Adrenal gland (tissue), 12 donors: Measurements from ENCODE around the gene LIM2. TPM values are rescaled to one million over a fixed set of nuclear protein-coding genes. Genes with fewer than 3 reads are reported as not detected.

Experiments
- DNase-seq, 7 donors: peaks; one replicate each; pipeline ENCODE4 v3.0.0-alpha.2; 2019 to 2020
- H3K27ac ChIP-seq, 5 donors: fragments of 200-600 bp; sonication (generic) in 4 of 5; 1 replicate in 3 of 5; 2 replicates in 2 of 5; pipeline versions ENCODE4 v1.5.1 to v1.8.0; 2016 to 2020; ENCODE audit warnings: mild to moderate bottlenecking in 1 of 5
- H3K27me3 ChIP-seq: fragments of 200-600 bp; 2 replicates; pipeline ENCODE4 v1.8.0; 2021
- H3K36me3 ChIP-seq, 2 donors: fragments of 200-600 bp; replicated peaks in 1 of 2; 1 replicate in 1 of 2; 2 replicates in 1 of 2; pipeline versions ENCODE4 v1.5.1 to v1.8.0; 2018 to 2022
- H3K4me1 ChIP-seq, 2 donors: fragments of 200-600 bp; replicated peaks in 1 of 2; 1 replicate in 1 of 2; 2 replicates in 1 of 2; pipeline versions ENCODE4 v1.5.1 to v1.8.0; 2018 to 2021
- H3K4me3 ChIP-seq, 4 donors: fragments of 200-600 bp; sonication (generic) in 3 of 4; one replicate each; pipeline ENCODE4 v1.5.1; 2016 to 2018
- H3K9me3 ChIP-seq, 3 donors: fragments of 200-600 bp; sonication (generic) in 1 of 3; replicated peaks in 1 of 3; 1 replicate in 2 of 3; 2 replicates in 1 of 3; pipeline versions ENCODE4 v1.5.1 to v1.8.0; 2016 to 2021
- CTCF ChIP-seq, 6 experiments: fragments of 450-650 bp in 4 of 6; fragments of 200-600 bp in 2 of 6; sonication (generic) in 1 of 6; IDR thresholded peaks; 1 replicate in 5 of 6; 2 replicates in 1 of 6; pipeline versions ENCODE4 v1.5.1 to v1.8.0; 2016 to 2021; ENCODE audit warnings: antibody characterized with exemption in 6 of 6, mild to moderate bottlenecking in 2 of 6, moderate library complexity in 1 of 6
- POLR2A ChIP-seq, 2 donors: fragments of 450-650 bp; IDR thresholded peaks; one replicate each; pipeline ENCODE4 v1.6.1; 2017; ENCODE audit warnings: antibody characterized with exemption in 2 of 2, mild to moderate bottlenecking in 2 of 2, moderate library complexity in 1 of 2
- WGBS, 4 donors: extraction: QIAGEN DNeasy Blood & Tissue Kit in 2 of 4; methylation state at CpG; one replicate each; pipeline versions ENCODE4 v1.1.5 to v1.1.7; 2013 to 2017; 5-methylcytosine and 5-hydroxymethylcytosine counted together
- intact Hi-C, 2 donors: fragments of 100-400 bp; cut with DNase I; formaldehyde crosslinking; loops; one replicate each; pipeline versions ENCODE4 v1.14.1 to v1.15.0; 2022 to 2023
- polyA plus RNA-seq, 3 donors: library from polyadenylated mRNA; stranded (reverse); fragments of 200-250 nt in 2 of 3; fragments of 350-450 nt in 1 of 3; fragmentation: Illumina TruSeq in 1 of 3; extraction: RNeasy Lipid Tissue Mini Kit (QIAGEN cat#74804) in 1 of 3; gene quantifications; one replicate each; pipeline ENCODE4 v1.2.3, GENCODE V29; 2013 to 2014
- total RNA-seq, 9 donors: library from RNA; depleted of rRNA in 4 of 9; stranded (reverse); fragments of >200 nt in 4 of 9; fragments of 120-200 nt in 1 of 9; fragmentation: NEBNext Ultra II Directional in 1 of 9; extraction: Animal tissue kit (Norgen Biotek cat#: 25700) in 1 of 9; gene quantifications; one replicate each; pipeline versions ENCODE4 v1.1.0 to v1.2.4, GENCODE V29; 2013 to 2023
- donor health status: healthy with polysubstance abuse.
- donor health status: Bipolar disorder and iron deficiency.
- donor health status: DM: yes; HTN: yes; CAD: no.
- donor health status: DM: no; HTN: no; CAD: no.
- donor health status: DM: no; HTN: no; CAD: no.
- donor health status: DM: yes; HTN: yes; CAD: no.

LIM2 gene
- total and polyA plus RNA-seq, 12 donors = not detected

GRCh38 chr19:51339687-51340656, 47.8 kb downstream of the LIM2 start:
- DNase-seq = peak; percentile 99 to 100 (median 99)
- no peaks in the 10 kb centered on the region for H3K27me3 ChIP-seq

GRCh38 chr19:51339313-51339686, 48.5 kb downstream of the LIM2 start:
- H3K4me3 ChIP-seq = peak overlapping the region in 2 of 4 donors; percentile 44 to 75
- peak overlapping the region in 4 of 5 donors; percentile 13 to 87 (median 44) for H3K27ac ChIP-seq
- DNase-seq = peak in 1 of 7 donors; percentile 21
- peaks cover 7 to 14% of the 10 kb centered on the region in 2 donors for H3K4me1 ChIP-seq
- intact Hi-C loops = loop anchor here in 1 of 2 donors (10.0 kb wide), 2 partner anchors 66 to 316 kb away; no protein-coding TSS in a partner anchor
- WGBS, 4 donors = 1% methylated on average over 10 of the region's 10 CpGs
- no peaks in the 10 kb centered on the region for H3K9me3 ChIP-seq
- no peak for TF ChIP-seq POLR2A (IDR thresholded peaks at IDR 0.05)
- no peak for TF ChIP-seq CTCF (IDR thresholded peaks at IDR 0.05)
- H3K36me3 ChIP-seq = no peaks in the 10 kb centered on the region
- no peaks in the 10 kb centered on the region for H3K27me3 ChIP-seq

More at GRCh38 chr19:51339687-51340656, 47.8 kb downstream of the LIM2 start:
- Histone ChIP-seq H3K4me1 (peaks cover 7 to 14% of the 10 kb centered on the region in 2 donors), H3K9me3 (no peaks in the 10 kb centered on the region), H3K36me3 (peaks cover 0 to 5% of the 10 kb centered on the region in 2 donors), H3K27ac (peak overlapping the region in 4 of 5 donors; percentile 13 to 87 (median 44)), H3K4me3 (peak overlapping the region in 3 of 4 donors; percentile 8 to 75 (median 44))
- 1 to 2% (median 1%) methylated on average over 20 to 107 of the region's 107 CpGs for WGBS, 4 donors
- intact Hi-C loops = loop anchor here in 1 of 2 donors (10.0 kb wide), 2 partner anchors 65 to 315 kb away; no protein-coding TSS in a partner anchor
- TF ChIP-seq POLR2A (IDR thresholded peaks at IDR 0.05) = peak; percentile 68 to 71
- peak in 2 of 6 experiments; percentile 41 to 72 for TF ChIP-seq CTCF (IDR thresholded peaks at IDR 0.05)

GRCh38 chr19:51338563-51339312, 49.0 kb downstream of the LIM2 start:
- 4 to 6% (median 5%) methylated on average over 24 to 43 of the region's 43 CpGs for WGBS, 4 donors
- Histone ChIP-seq H3K27ac (peak overlapping the region in 4 of 5 donors; percentile 13 to 87 (median 44)), H3K36me3 (no peaks in the 10 kb centered on the region), H3K27me3 (no peaks in the 10 kb centered on the region), H3K9me3 (no peaks in the 10 kb centered on the region), H3K4me3 (peak overlapping the region in 2 of 4 donors; percentile 44 to 75), H3K4me1 (peaks cover 7 to 14% of the 10 kb centered on the region in 2 donors)
- TF ChIP-seq CTCF (IDR thresholded peaks at IDR 0.05) (peak; percentile 74 to 94 (median 82)), POLR2A (IDR thresholded peaks at IDR 0.05) (no peak)
- peak; percentile 80 to 90 (median 86) for DNase-seq
- intact Hi-C loops = loop anchor here in 1 of 2 donors (10.0 kb wide), 2 partner anchors 66 to 316 kb away; no protein-coding TSS in a partner anchor
